ENCODE data around the gene SIN3A.
"Not testable (repeated sequence)": the region's sequence is repeated elsewhere in the genome, so short reads cannot be mapped to it uniquely, and the experiment has no call there.

SIN3A gene

DNA sequence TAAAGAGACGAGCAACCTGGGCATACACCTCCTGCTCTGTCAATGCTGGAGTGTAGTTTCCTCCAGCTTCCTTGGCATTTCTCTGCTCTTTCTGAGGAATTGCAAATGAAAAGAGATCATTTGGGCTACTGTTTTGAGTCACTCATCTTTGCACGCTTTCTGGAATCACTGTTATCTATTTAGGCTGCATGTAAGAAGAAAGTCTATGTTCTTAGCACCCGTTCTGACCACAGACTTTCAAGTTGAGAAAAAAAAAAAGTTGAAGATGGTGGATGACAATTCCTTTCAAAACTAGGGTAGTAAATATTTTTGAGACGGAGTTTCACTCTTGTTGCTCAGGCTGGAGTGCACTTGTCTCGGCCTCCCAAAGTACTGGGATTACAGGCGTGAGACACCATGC lies 41.3 kb downstream of the SIN3A start:
- no peaks in the 10 kb centered on the region for H3K9me3 ChIP-seq (ENCODE audit: control insufficient read depth, low read length)
- H3K36me3 ChIP-seq (ENCODE audit: control insufficient read depth, insufficient read depth, low read length): peaks cover 14% of the 10 kb centered on the region
- no peaks in the 10 kb centered on the region for H3K4me1 ChIP-seq (ENCODE audit: control insufficient read depth, insufficient read depth, low read length)
- no peaks in the 10 kb centered on the region for H3K27me3 ChIP-seq (ENCODE audit: control insufficient read depth, insufficient read depth, low read length)
- H3K4me3 ChIP-seq (ENCODE audit: low read length): no peak overlapping the region
- H3K9ac ChIP-seq (ENCODE audit: low read length): no peak overlapping the region

DNA sequence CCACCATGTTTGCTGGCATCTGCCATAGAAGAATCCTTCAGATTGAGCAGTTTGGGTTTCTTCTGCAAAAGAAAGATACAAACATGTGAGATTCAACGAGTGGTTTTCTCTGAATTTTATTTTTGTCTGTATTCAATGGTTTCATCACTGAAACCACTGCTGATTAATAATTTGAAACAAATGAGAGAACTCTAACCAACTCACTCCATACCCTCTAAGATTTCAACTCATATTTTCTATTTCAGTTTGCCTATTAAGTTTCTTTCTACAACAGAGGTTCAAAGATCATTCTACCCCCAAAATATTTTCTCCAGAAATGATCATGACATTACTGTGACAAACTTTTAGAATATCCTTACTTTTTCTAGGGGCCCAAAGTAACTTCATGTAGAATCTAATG lies 44.4 kb downstream of the SIN3A start:
- H3K4me1 ChIP-seq (ENCODE audit: control insufficient read depth, insufficient read depth, low read length): no peaks in the 10 kb centered on the region
- no peaks in the 10 kb centered on the region for H3K27me3 ChIP-seq (ENCODE audit: control insufficient read depth, insufficient read depth, low read length)
- H3K36me3 ChIP-seq (ENCODE audit: control insufficient read depth, insufficient read depth, low read length): peaks cover 7% of the 10 kb centered on the region
- H3K9me3 ChIP-seq (ENCODE audit: control insufficient read depth, low read length): no peaks in the 10 kb centered on the region
- no peak overlapping the region for H3K9ac ChIP-seq (ENCODE audit: low read length)
- no peak overlapping the region for H3K4me3 ChIP-seq (ENCODE audit: low read length)

DNA sequence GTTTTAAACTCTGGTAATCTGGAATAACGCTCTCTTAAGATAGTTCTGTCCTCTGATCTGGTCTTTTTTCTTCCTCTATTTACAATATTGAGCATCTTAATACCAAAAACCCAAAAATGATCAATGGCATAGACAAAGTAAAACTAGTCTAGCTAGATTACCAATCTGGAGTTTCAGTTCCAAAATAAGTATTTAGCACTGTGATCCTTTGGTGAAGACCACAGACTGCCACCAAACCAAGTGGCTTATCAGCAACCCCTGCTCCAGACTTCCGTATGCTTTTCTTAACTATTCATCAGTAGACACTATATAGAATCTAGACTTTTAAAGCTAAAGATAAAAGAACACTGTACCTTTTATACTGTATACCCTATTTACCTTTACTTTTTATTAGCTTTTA lies 47.6 kb downstream of the SIN3A start:
- Histone ChIP-seq H3K4me1 (ENCODE audit: control insufficient read depth, insufficient read depth, low read length) (no peaks in the 10 kb centered on the region), H3K9me3 (ENCODE audit: control insufficient read depth, low read length) (no peaks in the 10 kb centered on the region), H3K9ac (ENCODE audit: low read length) (no peak overlapping the region), H3K4me3 (ENCODE audit: low read length) (no peak overlapping the region), H3K27me3 (ENCODE audit: control insufficient read depth, insufficient read depth, low read length) (no peaks in the 10 kb centered on the region), H3K36me3 (ENCODE audit: control insufficient read depth, insufficient read depth, low read length) (peaks cover 4% of the 10 kb centered on the region)

DNA sequence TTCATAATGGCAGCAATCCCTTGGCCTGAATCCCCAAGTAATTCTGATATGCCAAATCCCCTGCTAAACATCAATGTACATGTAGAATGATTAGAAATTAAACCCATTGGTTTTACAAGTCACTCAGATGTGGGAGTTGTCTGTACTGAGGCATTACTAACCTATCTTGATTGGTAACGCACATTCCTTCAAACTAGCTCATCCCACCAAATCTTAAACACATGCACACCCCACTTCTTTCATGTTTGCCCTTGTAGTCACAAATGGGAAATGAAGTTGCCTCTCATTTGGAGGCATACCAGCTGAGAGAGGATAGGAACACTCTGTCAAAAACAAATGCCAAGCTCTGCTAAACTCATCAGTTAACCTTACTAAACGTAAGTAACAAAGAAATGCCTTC lies 54.0 kb downstream of the SIN3A start:
- Histone ChIP-seq H3K4me3 (ENCODE audit: low read length) (no peak overlapping the region), H3K4me1 (ENCODE audit: control insufficient read depth, insufficient read depth, low read length) (no peaks in the 10 kb centered on the region), H3K27me3 (ENCODE audit: control insufficient read depth, insufficient read depth, low read length) (no peaks in the 10 kb centered on the region), H3K9ac (ENCODE audit: low read length) (no peak overlapping the region), H3K36me3 (ENCODE audit: control insufficient read depth, insufficient read depth, low read length) (no peaks in the 10 kb centered on the region), H3K9me3 (ENCODE audit: control insufficient read depth, low read length) (no peaks in the 10 kb centered on the region)

DNA sequence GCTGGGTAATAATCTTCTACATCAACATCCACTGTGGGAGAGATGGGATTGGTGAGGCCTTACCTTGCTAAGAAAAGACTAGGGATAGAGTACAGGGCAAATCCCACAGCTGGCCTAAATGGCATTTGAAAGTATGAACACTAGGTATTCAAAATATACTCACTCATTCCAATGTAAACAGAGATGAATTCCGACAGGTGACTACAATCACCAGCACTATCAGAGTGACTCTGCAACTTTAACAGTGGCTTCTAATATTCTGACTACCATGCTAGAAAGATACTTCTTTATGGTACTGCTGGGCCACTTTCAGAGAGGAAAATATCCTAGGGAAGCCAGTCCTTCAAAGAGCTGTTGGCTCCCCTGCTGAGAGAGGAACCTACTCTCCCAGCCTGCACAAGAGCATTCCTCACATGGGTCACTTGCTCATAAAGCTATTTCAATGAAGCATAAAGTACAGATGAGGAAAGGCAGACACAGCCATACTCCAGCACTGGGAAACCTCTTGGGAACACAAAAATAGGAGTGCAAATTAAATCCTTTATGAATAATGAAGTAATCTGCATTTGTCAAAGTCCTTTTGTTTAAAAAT lies 61.6 kb downstream of the SIN3A start:
- Histone ChIP-seq H3K4me1 (ENCODE audit: control insufficient read depth, insufficient read depth, low read length) (no peaks in the 10 kb centered on the region), H3K36me3 (ENCODE audit: control insufficient read depth, insufficient read depth, low read length) (peaks cover 10% of the 10 kb centered on the region), H3K4me3 (ENCODE audit: low read length) (no peak overlapping the region), H3K9me3 (ENCODE audit: control insufficient read depth, low read length) (no peaks in the 10 kb centered on the region), H3K27me3 (ENCODE audit: control insufficient read depth, insufficient read depth, low read length) (no peaks in the 10 kb centered on the region), H3K9ac (ENCODE audit: low read length) (no peak overlapping the region)

DNA sequence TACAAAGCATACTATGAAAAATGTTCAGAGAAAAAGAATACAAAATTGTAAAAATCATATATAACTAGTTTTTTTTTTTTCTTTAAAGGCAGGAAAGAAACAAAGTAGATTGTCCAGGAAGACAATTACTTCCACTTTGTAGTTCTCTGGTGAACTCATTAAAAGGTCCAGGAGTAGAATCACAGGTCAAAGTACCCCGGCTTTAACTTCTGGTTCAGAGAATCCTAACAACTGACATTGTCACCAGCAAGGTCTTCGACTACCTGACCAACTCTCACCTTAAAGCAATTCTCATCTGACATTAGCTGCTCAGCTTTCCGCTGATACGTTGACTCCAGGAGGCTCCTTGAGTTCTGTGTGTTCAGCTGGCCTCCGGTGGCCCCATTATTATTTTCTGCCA lies 67.5 kb downstream of the SIN3A start:
- H3K4me1 ChIP-seq (ENCODE audit: control insufficient read depth, insufficient read depth, low read length); H3K9me3 ChIP-seq (ENCODE audit: control insufficient read depth, low read length); H3K9ac ChIP-seq (ENCODE audit: low read length); H3K27me3 ChIP-seq (ENCODE audit: control insufficient read depth, insufficient read depth, low read length); H3K4me3 ChIP-seq (ENCODE audit: low read length): not testable (repeated sequence)
- peaks cover 11% of the 10 kb centered on the region for H3K36me3 ChIP-seq (ENCODE audit: control insufficient read depth, insufficient read depth, low read length)

DNA sequence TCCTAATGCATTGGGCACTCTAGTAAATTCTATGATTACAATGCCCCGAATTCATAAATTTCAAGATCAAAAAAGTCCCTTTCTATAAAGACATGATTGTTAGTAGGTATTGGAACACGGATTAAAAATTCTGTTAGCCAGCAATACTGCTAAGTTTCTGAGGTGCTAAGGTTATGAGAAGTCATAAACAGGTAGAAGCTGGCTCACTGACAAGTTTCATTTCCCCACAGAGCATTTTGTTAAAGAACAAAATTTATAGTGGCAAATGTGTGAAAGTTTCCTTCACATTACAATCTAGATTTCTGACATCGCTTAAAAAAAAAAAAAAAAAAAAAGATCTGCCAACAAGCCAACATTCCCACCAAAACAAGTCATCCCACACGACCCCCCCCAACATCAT lies 70.7 kb downstream of the SIN3A start:
- H3K9ac ChIP-seq (ENCODE audit: low read length): no peak overlapping the region
- H3K27me3 ChIP-seq (ENCODE audit: control insufficient read depth, insufficient read depth, low read length): no peaks in the 10 kb centered on the region
- H3K9me3 ChIP-seq (ENCODE audit: control insufficient read depth, low read length): no peaks in the 10 kb centered on the region
- no peak overlapping the region for H3K4me3 ChIP-seq (ENCODE audit: low read length)
- peaks cover 11% of the 10 kb centered on the region for H3K36me3 ChIP-seq (ENCODE audit: control insufficient read depth, insufficient read depth, low read length)
- H3K4me1 ChIP-seq (ENCODE audit: control insufficient read depth, insufficient read depth, low read length): no peaks in the 10 kb centered on the region

DNA sequence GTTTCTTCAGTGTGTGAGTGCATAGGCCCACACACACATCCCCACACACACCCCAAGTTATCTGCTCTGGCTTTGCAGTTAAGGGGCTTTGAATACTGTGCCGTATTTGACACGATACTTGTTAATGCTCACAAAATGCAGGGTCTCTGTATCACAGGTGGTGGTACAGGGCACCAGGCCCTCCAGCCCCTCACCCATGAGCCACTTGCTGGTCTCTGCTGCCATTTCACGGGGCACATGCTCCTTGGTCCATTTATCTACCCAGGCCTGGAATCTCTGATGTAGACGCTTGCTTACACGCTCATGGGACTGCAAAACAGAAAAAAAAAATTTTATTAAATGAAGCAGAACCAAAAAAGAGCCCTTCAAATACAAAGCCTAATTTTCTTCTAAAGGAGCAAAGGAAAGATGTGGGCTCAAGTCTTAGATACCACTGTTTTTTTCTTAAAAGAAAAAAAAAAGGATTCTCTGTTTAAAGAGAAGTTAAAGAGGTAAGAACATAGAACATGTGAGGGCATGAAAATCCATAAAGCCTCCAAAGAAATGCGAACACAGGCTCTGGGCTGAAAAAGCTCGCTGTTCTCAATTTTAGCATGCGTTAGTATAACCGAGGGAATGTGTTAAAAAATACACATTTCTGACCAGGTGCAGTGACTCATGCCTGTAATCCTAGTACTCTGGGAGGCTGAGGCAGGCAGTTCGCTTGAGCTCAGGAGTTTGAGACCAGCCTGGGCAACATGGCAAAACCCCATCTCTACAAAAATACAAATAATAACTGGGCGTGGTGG lies 79.4 kb downstream of the SIN3A start:
- Histone ChIP-seq H3K4me1 (ENCODE audit: control insufficient read depth, insufficient read depth, low read length) (peaks cover 20% of the 10 kb centered on the region), H3K4me3 (ENCODE audit: low read length) (no peak overlapping the region), H3K9ac (ENCODE audit: low read length) (no peak overlapping the region), H3K27me3 (ENCODE audit: control insufficient read depth, insufficient read depth, low read length) (no peaks in the 10 kb centered on the region), H3K36me3 (ENCODE audit: control insufficient read depth, insufficient read depth, low read length) (peaks cover 5% of the 10 kb centered on the region), H3K9me3 (ENCODE audit: control insufficient read depth, low read length) (no peaks in the 10 kb centered on the region)

DNA sequence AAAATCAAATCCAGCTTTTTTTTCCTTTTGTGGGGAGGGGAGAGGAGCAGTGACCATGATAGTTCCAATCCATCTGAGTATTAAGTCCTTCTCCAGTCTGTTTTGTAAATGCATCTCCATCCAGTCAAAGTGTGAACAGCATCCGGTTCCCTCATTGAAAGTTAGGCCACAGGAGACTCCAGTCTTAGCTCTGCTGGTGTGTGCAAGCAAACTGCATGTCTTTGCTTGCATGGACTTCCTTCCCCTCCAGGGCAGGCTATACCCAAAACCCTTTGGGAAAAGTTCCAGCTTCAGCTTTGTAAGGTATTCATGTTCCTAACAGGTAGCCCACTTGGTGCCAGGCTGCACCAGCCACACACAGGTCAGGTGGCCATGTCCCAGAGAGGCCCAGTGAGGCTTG lies 80.0 kb downstream of the SIN3A start:
- Histone ChIP-seq H3K4me1 (ENCODE audit: control insufficient read depth, insufficient read depth, low read length) (peaks cover 20% of the 10 kb centered on the region), H3K9ac (ENCODE audit: low read length) (no peak overlapping the region), H3K27me3 (ENCODE audit: control insufficient read depth, insufficient read depth, low read length) (no peaks in the 10 kb centered on the region), H3K36me3 (ENCODE audit: control insufficient read depth, insufficient read depth, low read length) (peaks cover 5% of the 10 kb centered on the region), H3K4me3 (ENCODE audit: low read length) (no peak overlapping the region), H3K9me3 (ENCODE audit: control insufficient read depth, low read length) (no peaks in the 10 kb centered on the region)

DNA sequence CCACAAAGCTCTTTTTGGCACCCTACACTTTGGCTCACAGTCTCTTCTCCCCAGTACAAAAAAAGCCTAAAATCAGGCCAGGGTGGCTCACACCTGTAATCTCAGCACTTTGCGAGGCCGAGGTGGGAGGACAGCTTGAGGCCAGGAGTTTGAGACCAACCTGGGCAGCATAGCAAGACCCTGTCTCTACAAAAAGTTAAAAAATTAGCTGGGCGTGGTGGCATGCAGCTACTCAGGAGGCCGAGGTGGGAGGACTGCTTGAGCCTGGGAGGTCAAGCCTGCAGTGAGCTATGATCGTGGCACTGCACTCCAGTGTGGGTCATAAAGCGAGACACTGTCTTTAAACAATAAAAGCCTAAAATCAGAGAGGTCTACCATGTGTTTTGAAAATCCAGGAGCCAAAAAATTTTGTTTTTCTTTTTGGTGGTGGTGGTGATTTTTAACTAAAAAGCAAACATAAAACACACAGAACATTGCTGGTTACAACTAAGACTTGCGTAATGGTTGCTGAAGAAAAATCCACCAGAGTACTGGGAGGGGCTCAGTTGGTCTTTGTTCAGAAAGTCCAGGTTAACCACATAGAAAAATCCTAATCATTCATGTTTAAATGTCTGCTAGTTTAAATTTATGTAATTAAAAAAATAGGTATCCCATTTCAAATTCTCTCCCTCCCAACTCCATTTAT lies 81.5 kb downstream of the SIN3A start:
- peaks cover 5% of the 10 kb centered on the region for H3K36me3 ChIP-seq (ENCODE audit: control insufficient read depth, insufficient read depth, low read length)
- no peaks in the 10 kb centered on the region for H3K9me3 ChIP-seq (ENCODE audit: control insufficient read depth, low read length)
- H3K4me1 ChIP-seq (ENCODE audit: control insufficient read depth, insufficient read depth, low read length): peaks cover 20% of the 10 kb centered on the region
- H3K27me3 ChIP-seq (ENCODE audit: control insufficient read depth, insufficient read depth, low read length): no peaks in the 10 kb centered on the region
- H3K4me3 ChIP-seq (ENCODE audit: low read length): no peak overlapping the region
- H3K9ac ChIP-seq (ENCODE audit: low read length): no peak overlapping the region

DNA sequence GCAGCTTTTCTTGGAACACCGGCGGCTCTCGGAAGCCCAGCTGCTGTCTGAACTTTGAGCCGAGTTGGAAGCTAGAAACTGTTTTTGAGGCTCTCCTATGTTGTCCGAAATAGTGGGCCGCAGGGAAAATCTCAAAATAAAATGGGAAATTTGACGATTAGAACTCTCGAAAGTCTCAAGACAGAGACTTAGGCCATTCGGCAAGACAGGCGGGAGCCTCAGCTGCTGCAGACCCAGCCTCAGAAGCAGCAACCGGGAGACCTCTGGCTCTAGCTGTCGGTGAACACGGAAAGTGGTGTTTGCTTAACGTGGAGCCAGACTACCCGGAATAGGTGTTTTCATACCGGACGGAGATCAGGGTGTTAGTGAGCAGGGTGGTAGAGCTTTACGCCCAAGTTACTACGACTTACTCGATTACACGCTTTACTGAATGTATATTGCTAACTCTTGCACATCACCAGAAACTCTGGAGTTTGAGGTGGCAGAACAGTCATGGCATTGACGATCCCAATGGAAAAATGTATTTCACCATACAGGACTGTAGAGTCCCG lies 82.7 kb downstream of the SIN3A start:
- H3K9ac ChIP-seq (ENCODE audit: low read length): peak overlapping the region; percentile 87
- H3K4me1 ChIP-seq (ENCODE audit: control insufficient read depth, insufficient read depth, low read length): peaks cover 20% of the 10 kb centered on the region
- H3K9me3 ChIP-seq (ENCODE audit: control insufficient read depth, low read length): no peaks in the 10 kb centered on the region
- peak overlapping the region; percentile 57 for H3K4me3 ChIP-seq (ENCODE audit: low read length)
- H3K27me3 ChIP-seq (ENCODE audit: control insufficient read depth, insufficient read depth, low read length): no peaks in the 10 kb centered on the region
- peaks cover 15% of the 10 kb centered on the region for H3K36me3 ChIP-seq (ENCODE audit: control insufficient read depth, insufficient read depth, low read length)
